GM18861 (cell line): ENCODE measurements around the gene USP40.

Experiments
- ATAC-seq: cut with Tn5 transposase; IDR thresholded peaks from one replicate; pipeline ENCODE4 v1.9.1; 2021; ENCODE audit not compliant: unreplicated experiment

USP40 gene

DNA sequence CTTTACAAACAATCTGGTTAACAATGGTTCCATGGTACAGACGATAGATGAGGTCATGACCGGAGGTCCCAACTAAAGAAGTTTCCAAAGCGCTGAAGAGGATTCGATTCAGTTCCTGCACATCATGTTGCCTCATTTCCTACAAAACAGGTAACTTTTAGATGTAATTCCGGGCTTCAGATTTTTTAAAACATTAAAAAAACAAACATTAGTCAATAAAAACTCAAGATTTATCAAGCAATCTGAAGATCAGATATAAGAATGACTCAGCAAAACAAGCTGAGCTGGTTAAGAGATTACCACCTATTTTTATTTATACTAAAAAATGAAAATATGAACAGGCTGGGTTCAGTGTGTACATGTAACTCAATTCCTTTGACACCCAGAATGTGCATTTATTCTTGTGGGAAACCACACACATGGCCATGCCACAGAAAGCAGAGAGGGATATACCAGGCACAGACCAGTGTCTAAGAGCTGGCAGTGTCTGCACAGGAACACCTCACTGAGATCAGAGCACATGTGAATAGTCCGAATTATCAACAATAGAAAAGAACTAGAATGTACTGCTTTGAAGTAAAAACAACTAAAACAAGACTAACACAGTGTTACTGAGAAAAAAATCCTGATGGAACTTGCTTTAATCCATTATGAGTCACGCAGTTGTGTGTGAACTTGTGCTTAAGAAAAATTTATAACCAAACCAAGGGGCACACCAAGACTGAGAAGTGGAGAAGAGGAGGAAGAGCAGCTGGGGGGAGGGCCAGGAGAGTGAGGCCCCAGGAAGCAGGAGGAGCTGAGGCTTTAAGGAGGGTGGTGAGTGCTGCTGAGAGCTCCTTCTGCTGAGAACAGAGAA lies 9.5 kb downstream of the USP40 start:
- ATAC-seq = no peak

DNA sequence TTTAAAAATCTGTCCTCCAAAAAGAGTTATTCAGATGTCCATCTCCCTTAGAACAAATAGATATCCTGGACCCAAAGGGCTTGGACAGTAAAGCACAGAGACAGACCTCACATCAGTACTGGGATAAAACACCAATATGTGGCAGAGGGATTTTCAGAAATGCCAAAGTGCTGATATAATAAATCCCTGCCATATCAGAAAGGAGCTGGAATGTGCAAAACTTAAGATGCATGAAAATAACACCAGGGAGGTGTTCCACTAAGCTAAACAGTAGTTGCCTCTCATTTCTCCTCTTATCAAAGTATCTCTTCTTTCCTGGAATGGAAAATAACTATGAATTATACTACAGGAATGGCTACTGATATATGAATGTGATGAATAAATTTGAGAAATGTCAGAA lies 13.2 kb downstream of the USP40 start:
- no peak for ATAC-seq

DNA sequence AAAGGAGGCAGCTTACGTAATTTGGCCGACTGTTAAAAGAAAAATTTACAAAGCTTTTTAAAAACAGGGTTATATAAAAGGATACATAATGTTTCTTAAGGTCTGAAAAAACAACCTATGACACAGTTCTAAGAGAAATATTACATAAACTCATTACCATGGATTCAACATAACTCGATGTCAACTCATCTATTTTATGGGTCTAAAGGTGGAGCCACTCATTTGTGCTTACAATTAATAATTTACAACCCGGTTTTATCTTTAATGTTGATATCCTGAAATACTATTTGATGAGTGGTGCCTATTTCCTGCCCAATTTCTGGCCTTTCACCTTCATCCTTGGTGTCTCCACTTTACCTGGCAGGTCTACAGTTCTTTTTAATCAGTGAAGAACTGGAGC lies 15.1 kb downstream of the USP40 start:
- ATAC-seq = no peak

DNA sequence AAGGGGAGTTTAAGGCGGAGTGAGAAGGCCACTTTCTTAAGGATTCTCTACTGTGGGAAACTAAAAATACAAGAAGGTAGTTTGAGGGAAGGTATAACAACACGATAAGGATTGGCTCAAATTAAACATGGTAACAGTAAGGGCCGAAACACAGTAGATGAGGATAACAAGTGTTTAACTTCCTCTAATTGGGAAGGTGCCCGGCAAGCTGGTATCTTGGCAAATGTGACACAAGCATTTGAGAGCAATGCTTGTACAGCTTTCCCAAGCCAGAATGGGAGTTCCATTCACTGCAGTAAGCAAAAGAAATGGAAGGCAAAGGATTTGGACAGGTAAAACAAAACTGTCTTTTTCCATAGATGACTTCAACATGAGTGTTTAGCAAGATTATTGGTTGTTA lies 19.8 kb downstream of the USP40 start:
- no peak for ATAC-seq

DNA sequence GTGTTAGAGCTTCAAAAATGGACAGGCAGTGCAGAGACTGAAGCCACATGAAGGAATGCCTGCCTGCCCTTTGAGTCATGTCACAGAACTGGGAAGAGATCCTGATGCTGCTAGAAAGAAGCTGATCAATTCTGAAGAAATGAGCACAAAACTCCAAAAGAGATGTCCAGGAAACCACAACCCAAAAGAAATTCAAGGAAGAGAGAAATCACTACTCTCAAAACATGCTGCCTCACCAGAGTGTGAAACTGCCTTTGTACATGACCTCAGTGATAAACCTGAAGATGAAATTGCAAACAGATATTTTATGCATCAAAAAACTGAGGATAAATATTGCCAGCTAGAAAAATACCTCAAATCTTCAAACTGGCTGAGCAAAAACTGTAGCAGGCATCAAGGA lies 20.5 kb downstream of the USP40 start:
- ATAC-seq = no peak

DNA sequence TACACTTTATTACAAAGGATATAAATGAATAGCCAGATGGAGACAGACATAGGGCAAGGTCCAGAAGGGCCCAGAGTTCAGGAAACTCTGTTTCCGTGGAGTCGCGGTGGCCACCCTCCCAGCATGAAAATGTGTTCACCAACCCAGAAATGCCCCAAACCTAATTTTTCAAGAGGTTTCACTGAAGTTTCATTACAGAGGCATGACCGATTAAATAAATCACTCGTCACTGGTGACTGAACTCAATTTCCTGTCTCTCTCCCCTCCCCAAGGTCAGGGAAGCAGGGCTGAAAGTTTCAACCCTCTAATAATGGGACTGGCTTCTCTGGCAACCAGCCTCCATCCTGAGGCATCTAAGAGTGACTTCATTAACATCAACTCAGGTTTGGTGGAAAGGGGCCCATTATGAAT lies 22.4 kb downstream of the USP40 start:
- no peak for ATAC-seq

DNA sequence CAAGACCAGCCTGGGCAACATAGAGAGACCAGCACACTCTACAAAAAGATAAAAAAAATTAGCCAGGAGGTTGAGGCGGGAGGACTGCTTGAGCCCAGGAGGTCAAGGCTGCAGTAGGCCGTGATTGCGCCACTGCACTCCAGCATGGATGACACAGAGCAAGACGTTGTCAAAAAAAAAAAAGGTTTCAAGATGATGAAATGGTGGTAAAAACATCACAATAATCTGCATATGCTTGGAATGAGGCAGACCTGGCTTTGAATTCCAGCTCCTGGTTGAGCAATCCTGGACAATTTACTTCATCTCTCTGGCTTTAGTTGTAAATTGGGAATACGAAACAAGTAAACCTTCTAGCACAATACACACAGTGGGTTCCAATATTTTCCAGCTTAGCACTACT lies 24.1 kb downstream of the USP40 start:
- ATAC-seq = no peak

DNA sequence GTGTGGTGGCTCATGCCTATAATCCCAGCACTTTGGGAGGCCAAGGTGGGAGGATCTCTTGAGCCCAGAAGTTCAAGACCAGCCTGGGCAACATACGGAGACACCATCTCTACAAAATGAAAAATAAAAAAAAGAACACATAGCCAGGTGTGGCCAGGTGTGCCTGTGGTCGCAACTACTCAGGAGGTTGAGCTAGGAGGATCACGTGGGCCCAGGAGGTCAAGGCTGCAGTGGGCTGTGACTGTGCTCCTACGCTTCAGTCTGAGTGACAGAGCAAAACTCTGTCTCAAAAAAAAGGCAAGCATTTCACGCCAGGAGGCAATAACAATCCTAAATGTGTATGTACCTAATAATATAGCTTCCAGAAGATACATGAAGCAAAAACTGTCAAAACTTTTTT lies 27.8 kb downstream of the USP40 start:
- no peak for ATAC-seq

DNA sequence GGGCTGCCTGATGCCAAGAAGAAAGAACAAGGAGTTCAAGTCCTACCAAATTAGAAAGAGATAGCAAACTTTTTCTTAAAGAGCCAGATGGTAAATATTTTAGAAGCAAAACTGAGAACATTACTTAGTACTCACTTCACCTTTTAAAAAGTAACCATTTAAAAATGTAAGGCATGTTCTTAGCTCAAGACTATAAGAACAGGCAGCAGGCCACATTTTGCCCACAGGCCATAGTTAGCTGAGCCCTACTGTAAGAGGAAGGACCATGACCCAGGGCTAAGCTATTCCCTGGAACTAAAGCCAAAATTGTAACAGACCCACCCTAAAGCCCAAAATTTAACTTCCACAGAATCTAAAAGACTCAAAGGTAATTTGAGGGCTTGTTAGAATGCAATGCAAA lies 31.3 kb downstream of the USP40 start:
- ATAC-seq = no peak

DNA sequence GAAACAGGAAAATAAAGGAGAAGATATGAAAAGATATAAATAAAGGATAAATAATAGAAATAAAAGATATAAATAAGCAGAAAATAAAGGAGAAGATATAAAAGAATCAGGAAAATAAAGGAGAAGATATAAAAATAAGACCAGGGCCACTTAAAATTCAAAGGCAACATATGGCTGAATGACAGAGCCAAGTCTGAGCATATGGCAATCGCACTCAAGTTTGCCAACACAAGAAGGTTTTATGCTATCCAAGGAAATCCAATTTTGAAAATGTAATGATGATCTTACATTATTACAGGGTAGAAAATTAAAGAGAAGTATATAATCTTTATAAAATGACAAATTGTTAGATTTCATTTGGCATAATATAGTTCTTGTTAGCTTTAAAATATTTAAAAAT lies 33.6 kb downstream of the USP40 start:
- no peak for ATAC-seq

DNA sequence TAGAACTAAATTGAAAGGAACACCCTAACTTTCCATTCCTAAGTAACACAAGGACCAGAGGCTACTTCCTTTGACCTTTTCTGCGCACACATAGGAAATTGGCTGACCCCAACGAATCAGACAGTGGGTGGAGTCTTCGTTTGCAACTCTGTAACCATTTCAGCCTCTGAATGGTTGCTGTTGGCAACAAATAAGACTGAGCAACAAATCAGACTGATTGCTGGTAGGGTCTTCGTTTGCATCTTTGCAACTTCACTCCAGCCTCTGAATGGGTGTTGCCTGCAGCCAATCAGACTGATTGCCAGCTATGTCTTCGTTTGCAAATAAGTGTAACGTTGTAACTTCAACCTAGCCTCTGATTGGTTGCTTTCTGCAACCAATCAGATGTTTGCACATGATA lies 34.6 kb downstream of the USP40 start:
- no peak for ATAC-seq

DNA sequence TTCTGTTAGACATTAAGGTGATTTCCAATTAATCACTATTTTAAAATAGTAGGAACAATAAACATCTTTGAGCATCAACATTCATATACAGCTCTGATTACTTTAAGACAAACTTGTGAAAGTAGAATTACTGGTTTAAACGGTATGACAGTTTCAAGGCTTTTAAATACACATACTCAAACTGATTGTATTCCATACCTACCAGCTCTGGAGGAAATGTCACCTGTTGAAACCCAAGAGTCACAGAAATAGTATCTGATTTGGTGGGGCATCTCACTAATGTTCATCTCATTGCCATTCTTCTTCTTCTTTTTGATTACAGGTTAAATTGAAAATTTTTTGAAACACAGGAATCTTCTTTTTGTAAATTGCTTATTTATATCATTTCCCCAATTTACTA lies 36.2 kb downstream of the USP40 start:
- no peak for ATAC-seq

DNA sequence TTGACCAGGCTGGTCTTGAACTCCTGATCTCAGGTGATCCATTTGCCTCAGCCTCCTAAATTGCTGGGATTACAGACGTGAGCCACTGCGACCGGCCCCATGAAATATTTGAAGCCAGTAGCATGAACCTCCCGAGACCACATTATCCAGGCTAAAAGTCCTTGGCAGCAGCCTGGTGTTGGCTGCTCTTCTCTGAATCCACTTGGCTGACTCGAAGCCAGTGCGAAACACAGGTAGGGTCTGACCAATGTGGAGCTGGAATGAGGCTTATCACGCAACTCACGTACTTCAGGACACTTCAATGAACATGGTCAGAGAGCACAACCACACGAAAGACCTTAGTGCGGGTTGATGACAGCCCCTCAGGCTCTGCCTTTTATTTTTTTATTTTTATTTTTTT lies 38.4 kb downstream of the USP40 start:
- ATAC-seq = no peak

DNA sequence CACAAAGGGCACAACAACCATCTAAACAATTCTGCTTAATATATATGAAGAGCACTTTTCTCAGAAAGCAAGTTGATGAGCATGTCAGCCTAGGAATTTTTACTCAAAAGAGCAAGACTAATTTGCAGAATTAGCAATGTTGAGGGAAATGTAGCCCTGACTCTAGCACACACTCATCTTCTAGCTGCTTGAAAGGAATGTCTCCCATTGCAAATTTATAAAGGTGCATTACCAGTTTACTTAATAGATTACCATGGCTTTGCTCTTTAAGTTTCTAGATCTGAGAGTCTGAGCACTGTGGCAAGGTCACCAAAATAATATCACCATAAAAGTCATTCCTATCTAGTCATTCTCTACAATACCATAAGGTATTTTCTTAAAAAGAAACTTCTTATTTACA lies 40.8 kb downstream of the USP40 start:
- no peak for ATAC-seq

DNA sequence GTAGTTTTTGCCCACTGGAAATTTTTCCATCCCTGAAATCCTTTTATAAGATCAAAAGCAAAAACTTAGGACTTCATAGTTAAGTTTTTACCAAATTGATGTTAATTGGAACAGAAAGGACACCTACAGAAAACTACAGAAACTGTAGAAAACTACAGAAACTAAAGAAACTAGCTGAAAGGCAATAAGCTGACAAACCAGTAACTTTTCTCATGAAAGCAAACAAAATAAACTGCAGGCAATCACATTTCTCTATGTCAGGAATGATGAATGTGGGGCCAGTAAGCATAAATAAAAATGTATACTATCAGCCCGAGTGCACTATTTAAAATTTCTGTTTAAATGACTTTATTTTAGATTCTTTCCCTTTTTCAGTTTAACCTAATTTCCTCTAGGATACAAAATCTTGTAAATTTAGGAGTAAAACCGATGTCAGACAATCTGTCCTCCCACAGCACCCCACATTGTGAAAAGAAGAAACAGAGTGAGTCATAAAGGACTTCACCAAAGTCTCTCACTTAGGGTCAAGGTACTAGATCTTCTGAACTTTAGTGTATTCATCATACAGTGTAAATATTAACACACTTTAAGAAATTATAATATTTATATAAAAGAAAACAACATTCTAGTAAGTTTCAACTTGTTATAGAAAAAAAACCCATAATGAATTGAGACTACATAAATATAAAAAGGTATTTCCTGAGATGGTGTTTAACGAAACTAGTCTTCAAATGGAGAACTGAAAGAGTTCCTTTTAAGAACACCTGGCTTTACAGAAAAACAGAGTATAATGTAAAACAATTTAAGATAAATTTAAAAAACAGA lies 46.6 kb downstream of the USP40 start:
- peak; percentile 89 for ATAC-seq

DNA sequence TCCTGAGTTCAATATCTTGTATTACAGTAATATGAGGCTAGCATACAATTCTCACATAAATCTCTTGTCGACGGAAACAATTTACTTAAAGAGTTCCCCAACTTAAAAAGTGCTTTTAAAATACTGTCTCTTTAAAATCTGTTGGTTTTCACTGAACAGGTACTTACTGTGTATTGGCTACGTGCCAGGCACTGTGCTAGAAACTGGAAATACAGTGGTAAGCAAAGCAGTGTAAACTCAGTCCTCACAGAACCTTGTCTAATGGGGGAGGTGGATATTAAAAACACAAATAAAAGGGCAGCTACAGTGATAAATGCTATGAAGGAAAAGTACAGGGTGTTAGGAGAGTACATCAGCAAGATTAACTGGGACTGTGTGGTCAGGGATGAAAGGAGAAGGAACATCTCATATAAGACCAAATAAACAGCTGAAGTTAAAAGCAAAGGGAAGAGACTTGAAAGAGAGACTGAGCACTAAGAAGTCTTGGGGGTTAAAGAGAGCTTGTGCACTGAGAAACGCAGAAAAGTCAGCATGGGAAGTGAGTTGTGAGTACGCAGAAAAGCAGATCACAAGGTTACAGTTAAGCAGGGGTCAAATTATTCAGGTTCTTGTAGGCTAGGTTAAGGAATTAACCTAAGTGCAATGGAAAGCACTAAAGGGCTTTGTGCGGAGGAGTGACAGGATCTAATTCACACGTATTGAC lies 52.5 kb downstream of the USP40 start:
- ATAC-seq = no peak

DNA sequence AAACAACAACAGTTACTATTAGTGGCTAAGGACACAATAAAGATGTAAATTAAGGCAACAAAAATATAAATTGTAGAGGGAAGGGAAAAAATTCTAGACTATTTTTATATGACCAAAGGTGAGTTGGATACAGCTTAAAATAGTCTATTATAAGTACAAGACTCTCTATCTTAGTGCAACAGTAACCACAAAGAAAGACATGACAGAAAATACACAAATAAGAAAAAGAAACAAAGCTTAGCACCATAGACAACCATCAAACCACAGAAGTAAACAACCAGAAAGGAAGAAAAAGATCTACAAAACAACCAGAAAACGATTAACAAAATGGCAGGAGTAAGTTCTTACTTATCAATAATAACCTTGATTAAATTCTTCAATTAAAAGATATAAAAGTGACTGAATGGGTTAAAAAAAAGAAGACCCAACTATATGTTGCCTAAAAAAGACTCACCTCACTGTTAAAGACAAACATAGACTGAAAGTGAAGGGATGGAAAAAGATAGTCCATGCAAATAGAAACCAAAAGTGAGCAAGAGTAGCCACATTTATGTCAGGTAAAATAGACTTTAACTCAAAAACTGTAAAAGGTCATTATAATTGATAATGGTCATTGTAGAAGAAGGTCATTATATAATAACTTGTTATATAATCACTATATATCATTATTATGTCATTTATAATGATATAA lies 62.5 kb downstream of the USP40 start:
- ATAC-seq = no peak

DNA sequence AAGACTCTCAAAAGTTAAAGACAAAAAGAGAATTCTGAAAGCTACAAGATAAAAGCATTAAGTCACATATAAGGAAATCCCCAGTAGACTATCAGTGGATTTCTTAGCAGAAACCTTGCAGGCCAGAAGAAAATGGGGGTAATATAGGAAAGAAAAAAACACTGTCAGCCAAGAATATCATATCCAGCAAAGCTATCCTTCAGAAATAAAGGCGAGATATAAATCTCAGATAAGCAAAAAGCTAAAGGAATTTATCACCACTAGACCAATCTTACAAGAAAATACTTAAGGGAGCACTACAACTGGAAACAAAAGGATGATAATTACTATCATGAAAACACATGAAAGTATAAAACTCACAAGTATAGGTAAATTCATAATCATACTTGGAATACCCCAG lies 63.1 kb downstream of the USP40 start:
- ATAC-seq = no peak

DNA sequence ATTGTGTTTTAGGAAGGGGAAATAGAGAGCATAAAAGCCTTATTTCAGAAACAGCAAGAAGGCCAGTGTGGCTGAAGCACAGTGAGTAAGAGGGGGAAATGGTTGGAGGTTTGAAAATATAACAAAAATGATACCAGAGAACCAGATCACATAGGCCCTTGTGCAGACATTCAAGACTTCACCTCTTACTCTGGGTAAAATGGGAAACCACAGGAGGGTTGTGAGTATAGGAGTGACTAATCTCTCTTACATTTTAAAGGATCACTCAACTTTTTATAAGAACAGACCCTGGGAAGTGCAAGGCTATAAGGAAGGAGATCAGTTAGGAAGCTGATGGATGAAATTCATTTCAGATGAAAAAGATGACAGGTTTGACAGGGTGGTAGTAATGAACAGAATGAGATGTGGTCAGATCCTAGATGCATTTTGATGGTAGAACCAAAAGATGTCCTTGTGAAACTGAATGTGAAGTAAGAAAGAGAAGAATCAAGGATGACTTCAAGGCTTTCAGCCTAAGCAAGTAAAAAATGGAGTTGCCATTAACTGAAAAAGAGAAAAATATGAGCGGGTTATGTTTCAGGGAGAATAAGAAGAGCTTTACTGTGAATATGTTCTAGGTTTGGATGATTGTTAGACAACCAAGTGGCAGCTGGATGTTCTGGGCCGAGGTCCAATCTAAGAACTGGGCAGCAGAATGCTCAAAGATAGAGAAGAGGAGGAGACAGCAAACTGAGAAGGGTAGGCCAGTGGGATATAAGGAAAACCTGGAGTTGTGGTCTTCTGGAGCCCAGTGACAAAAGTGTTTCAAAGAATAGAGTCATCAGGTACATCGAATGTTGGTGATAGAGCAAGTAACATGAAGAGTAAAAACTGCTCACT lies 65.1 kb downstream of the USP40 start:
- no peak for ATAC-seq

DNA sequence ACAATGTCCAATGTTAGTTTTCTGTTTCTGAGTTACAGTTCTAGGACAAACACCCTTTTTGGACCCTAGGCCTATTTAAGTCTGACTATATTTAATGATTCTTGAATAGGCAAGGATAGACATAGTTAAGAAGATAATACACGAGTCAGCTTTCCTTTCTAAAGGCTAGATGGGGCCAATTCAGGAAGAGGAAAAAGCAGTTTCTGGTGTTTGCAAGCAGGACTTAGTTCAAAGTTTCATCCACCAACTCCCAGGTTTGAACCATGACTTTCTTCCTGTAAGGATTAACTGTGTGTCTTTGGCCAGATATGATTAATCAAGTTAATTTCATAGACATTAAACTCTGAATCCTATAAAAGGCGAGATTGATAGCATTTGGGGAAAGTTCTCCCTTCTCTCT lies 66.7 kb downstream of the USP40 start:
- ATAC-seq = no peak
